GM19395 (cell line): ENCODE results near the gene SLC34A3.

Experiments
- ATAC-seq: cut with Tn5 transposase; IDR thresholded peaks from one replicate; pipeline ENCODE4 v1.9.1; 2021; ENCODE audit warnings: mild to moderate bottlenecking, moderate library complexity; ENCODE audit not compliant: unreplicated experiment

The SLC34A3 gene

GRCh38 chr9:137275203-137275587 is 44.5 kb downstream of the SLC34A3 start:
- no peak for ATAC-seq

GRCh38 chr9:137275588-137276472 is 45.1 kb downstream of the SLC34A3 start:
- ATAC-seq = no peak

DNA sequence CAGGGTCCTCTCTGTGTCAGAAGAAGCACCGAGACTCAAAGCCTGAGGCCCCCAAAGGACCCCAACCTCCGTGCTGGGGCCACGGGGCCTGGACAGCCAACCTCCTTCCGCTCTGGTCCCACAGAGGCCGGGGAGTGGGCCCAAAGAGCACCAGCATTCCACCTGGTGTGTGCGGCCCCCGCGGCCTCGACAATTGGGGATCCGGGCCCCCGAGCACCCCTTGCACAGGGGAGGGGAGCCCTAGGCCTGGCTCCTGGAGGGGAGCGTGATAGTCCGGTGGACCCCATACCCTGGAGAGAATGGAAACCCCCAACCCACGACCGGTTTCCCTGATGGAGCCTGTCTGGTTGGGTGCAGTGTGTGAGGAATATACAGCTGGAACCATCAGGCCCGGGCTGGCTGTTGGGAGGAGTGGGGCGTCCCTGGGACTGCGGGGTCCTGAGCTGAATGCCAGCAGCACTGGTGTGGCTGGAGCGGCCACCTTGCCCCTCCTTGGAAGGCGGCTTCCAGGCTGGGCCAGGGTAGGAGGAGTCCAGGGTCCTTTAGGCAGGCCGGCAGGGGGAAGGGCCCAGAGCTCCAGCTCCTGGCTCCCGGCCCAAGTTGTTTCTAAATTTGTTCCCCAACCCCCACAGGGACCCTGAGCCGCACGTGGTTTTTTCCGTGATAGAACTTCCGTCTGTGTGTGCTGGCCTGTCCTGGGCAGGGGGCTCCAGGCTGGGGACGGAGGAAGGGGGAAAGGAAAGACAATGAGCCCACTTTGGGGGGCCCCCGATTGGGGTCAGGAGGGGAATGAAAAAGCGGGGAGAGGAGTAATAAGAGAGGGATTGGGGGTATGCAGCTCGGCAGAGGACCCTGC is 46.0 kb downstream of the SLC34A3 start:
- no peak for ATAC-seq

DNA sequence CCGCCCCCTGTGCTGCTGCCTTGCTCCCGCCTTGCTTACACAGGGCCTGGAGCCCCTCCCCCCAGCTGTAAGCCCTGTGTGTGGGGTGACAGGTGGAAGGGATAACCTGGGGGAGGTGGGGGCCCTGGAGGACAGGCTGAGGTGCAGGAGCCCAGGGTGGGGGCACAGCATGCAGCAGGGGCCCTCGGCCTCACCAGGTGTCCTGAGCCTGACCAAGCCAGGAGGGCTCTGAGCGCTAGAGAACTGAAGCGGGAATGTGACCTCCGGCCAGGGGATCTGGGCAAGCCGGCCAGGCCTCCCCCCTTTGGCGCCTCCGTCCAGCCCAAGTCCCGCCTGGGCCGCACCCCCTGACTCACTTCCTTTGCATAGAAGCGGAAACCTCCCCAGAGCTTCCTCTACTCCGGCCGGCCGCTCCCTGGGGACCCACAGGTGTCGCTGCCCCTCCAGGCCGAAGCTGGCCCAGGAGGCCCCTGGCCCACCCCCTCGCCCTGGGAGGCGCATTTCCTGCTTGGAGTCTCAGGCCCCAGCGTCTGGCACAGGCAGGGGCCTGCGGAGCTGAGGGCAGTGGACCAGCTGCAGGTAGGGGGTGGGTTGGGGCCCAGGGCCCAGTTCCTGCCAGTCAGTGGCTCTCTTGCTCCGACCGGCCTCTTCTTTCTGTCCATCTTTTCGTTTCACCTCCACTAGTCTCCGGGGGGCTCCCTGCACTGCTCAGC is 46.8 kb downstream of the SLC34A3 start, which contains the start of gene TOR4A:
TOR4A (plus strand) TSS at position 398 of the 713 bp plus-strand sequence. CDS start 964 bp downstream, outside the sequence.
- ATAC-seq = peak; percentile 79

- ATAC-seq = no peak
These were observed 47.5 kb downstream of the SLC34A3 start for GRCh38 chr9:137278061-137278701.

GRCh38 chr9:137278721-137279711 is 48.3 kb downstream of the SLC34A3 start:
- ATAC-seq = no peak

- no peak for ATAC-seq
These were observed 49.2 kb downstream of the SLC34A3 start for GRCh38 chr9:137279741-137280473.

DNA sequence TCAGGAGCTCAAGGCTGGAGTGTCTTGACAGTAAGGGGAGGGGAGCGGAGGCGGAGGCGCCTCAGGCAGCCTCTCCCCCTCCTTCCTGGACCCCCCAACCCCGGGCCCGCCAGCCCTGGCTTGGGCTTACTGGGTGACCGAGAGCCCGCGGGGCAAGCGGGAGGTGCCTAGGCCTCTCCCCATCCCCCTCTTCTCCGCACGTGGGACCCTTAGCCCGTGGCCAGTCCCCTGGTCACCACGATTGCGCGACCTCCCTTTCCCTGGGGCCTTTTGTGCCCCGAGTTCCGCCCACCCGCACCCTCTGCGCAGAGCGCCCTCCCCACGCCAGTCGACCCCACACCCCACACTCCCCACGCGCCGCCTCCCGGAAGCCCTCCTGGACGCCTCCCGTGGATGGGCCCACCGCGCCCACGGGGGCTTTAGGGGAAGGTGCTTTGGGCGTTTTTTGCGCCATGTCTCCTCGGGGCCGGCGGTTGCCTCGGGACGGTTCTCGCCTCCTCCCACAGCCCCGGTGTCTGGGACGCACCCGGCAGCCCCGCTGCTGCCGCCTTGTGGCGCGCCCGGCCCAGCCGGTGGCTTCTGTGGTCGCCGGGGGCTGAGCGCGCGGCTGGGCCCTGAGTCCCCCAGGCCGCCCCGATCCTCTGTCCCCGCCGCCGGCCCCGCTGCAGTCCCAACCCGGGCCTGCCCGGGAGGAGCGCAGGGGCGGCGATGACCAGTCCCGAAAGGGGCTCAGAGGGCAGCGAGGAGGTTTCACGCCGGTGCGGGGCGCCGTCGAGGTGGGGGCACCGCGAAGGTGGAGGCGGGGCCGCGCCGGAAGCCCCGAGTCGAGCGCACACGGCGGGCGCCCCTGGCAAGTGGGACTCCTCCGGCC is 50.0 kb downstream of the SLC34A3 start:
- no peak for ATAC-seq

DNA sequence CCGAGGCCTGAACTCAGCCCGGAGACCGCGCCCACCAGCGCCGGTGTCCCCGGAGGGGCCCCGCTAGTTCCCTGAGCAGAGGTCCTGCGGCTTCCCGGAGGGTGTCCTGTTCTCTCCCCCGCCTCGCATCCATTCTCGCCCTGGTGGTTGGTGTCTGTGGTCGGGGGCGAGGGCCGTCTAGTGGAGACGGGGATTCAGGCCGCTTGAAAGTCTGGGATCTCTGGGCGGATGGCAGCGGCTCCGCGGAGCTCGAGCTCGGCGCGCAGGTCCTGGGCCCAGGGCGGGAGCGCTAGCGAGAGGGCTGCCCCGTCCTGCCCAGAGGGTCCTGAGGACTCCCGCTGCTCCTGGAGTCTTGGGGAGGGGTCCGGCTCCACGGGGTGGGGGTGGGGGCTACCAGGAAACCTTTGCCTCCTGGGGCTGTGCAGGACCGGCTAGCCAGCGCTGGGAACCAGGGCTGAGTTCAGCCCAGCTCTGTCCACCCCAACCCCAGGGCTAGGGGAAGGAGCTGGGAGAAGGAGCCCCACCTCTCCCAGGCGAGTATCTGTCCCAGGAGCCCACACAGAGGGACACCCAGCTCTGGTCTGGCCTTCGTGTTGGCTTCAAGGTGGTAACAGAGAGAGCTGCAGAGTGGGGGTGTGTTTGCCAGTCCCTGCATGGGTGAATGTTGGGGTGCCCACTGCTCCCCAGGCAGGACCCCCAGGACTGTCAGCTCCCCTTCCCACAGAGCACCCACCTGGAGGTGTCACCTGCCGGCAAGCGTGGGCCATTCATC is 50.8 kb downstream of the SLC34A3 start:
- ATAC-seq = no peak
